A549 (cell line): ENCODE results near the gene FIGLA.

Experiments
- EHMT2 ChIP-seq: fragments of 200-600 bp; sonication (generic); IDR thresholded peaks from 2 replicates; pipeline ENCODE4 v1.6.1; 2016; ENCODE audit warnings: antibody characterized with exemption, low read depth, mild to moderate bottlenecking, moderate library complexity
- EP300 ChIP-seq, 2 experiments: fragments of >200 bp; sonication (Bioruptor Twin); formaldehyde crosslinking; IDR thresholded peaks; 2 replicates in 1 of 2; 3 replicates in 1 of 2; pipeline ENCODE4 v1.6.1; 2016 to 2017

- TF ChIP-seq EHMT2 (no peak), EP300 (IDR thresholded peaks at IDR 0.05) (no peak)
Measured at GRCh38 chr2:70828914-70829824, 38.7 kb upstream of the FIGLA start.
